HepG2 (cell line): ENCODE data around the gene EFCAB13. TPM values are rescaled to one million over a fixed set of nuclear protein-coding genes. Genes with fewer than 3 reads are reported as not detected.

Experiments used
- ARID3A ChIP-seq: IDR thresholded peaks from 2 replicates; pipeline ENCODE4 v1.6.1; 2012; ENCODE audit warnings: low read depth, low read length, improper control_type of control experiment
- ARNTL ChIP-seq: sonication (generic); formaldehyde crosslinking; IDR thresholded peaks from 2 replicates; pipeline ENCODE4 v1.4.0; 2020; ENCODE audit warnings: mild to moderate bottlenecking, missing genetic modification reagents
- CREM ChIP-seq, 2 experiments: sonication (generic) in 1 of 2; formaldehyde crosslinking in 1 of 2; IDR thresholded peaks; 2 replicates each; pipeline versions ENCODE4 v1.4.0 to v1.6.1; 2016 to 2020; ENCODE audit warnings: antibody characterized with exemption in 1 of 2, mild to moderate bottlenecking in 1 of 2, missing genetic modification reagents in 1 of 2
- EED ChIP-seq: sonication (generic); formaldehyde crosslinking; IDR thresholded peaks from 2 replicates; pipeline ENCODE4 v1.5.0; 2020; ENCODE audit warnings: mild to moderate bottlenecking, missing genetic modification reagents
- FOXA1 ChIP-seq, 2 experiments: fragments of 450-650 bp in 1 of 2; sonication (generic) in 1 of 2; formaldehyde crosslinking in 1 of 2; IDR thresholded peaks; 2 replicates each; pipeline versions ENCODE4 v1.4.0 to v1.6.1; 2016 to 2020; ENCODE audit warnings: missing genetic modification reagents in 1 of 2
- FOXC1 ChIP-seq: sonication (generic); formaldehyde crosslinking; IDR thresholded peaks from 2 replicates; pipeline ENCODE4 v1.8.0; 2022; ENCODE audit warnings: mild to moderate bottlenecking, missing genetic modification reagents, borderline replicate concordance
- GLMP ChIP-seq: sonication (generic); formaldehyde crosslinking; IDR thresholded peaks from 2 replicates; pipeline ENCODE4 v1.9.0; 2021; ENCODE audit warnings: missing genetic modification reagents, mild to moderate bottlenecking, borderline replicate concordance
- MTA1 ChIP-seq: sonication (generic); formaldehyde crosslinking; IDR thresholded peaks from 2 replicates; pipeline ENCODE4 v1.4.0; 2020; ENCODE audit warnings: missing genetic modification reagents, mild to moderate bottlenecking, borderline replicate concordance
- PTBP1 ChIP-seq: fragments of 200-400 bp; formaldehyde crosslinking; IDR thresholded peaks from 2 replicates; pipeline ENCODE4 v1.6.1; 2018; ENCODE audit warnings: low read length, low read depth; ENCODE audit not compliant: poor library complexity, severe bottlenecking
- RAD51 ChIP-seq: fragments of 450-650 bp; IDR thresholded peaks from 2 replicates; pipeline ENCODE4 v1.6.1; 2016; ENCODE audit warnings: borderline replicate concordance
- SIN3B ChIP-seq: fragments of 150-350 bp; IDR thresholded peaks from 2 replicates; pipeline ENCODE4 v1.6.1; 2014; ENCODE audit warnings: low read length
- ZMYM4 ChIP-seq: sonication (generic); formaldehyde crosslinking; IDR thresholded peaks from 2 replicates; pipeline ENCODE4 v1.8.1; 2023; ENCODE audit warnings: mild to moderate bottlenecking, missing genetic modification reagents
- ZNF138 ChIP-seq: sonication (generic); formaldehyde crosslinking; IDR thresholded peaks from 2 replicates; pipeline ENCODE4 v1.5.0; 2020; ENCODE audit warnings: mild to moderate bottlenecking, low read depth, missing genetic modification reagents
- ZNF761 ChIP-seq: sonication (generic); formaldehyde crosslinking; conservative IDR thresholded peaks from 2 replicates; pipeline ENCODE4 v1.4.0; 2020; ENCODE audit warnings: mild to moderate bottlenecking, missing genetic modification reagents
- ZSCAN25 ChIP-seq: sonication (generic); formaldehyde crosslinking; IDR thresholded peaks from 2 replicates; pipeline ENCODE4 v1.8.0; 2022; ENCODE audit warnings: mild to moderate bottlenecking, missing genetic modification reagents
- polyA plus RNA-seq, 8 experiments: library from polyadenylated mRNA; depleted of rRNA in 3 of 8; stranded (reverse) in 7 of 8; unstranded in 1 of 8; fragments of >200 nt; fragmentation: Illumina TruSeq in 4 of 8; extraction: Trizol in 4 of 8; gene quantifications; 2 replicates each; pipeline versions ENCODE4 v1.2.1 to v1.2.3, GENCODE V29; 2011 to 2016; ENCODE audit warnings: low read depth in 4 of 8, missing spikeins in 1 of 8, mixed read lengths in 1 of 8; ENCODE audit not compliant: insufficient read depth in 1 of 8
- total RNA-seq, 5 experiments: library from RNA; depleted of rRNA; stranded (reverse); fragments of >200 nt; fragmentation: Illumina TruSeq; extraction: Trizol; gene quantifications; 2 replicates each; pipeline ENCODE4 v1.2.3, GENCODE V29; 2016; ENCODE audit warnings: low read depth in 1 of 5
- TF ChIP-seq, protein P1 (sequence below): sonication (generic); formaldehyde crosslinking; IDR thresholded peaks from 2 replicates; pipeline ENCODE4 v1.5.1; 2020; ENCODE audit warnings: missing genetic modification reagents, mild to moderate bottlenecking, borderline replicate concordance
- TF ChIP-seq, protein P2 (sequence below): sonication (generic); formaldehyde crosslinking; IDR thresholded peaks from 2 replicates; pipeline ENCODE4 v1.4.0; 2020; ENCODE audit warnings: missing genetic modification reagents, mild to moderate bottlenecking, borderline replicate concordance
- TF ChIP-seq, protein P3 (sequence below): sonication (generic); formaldehyde crosslinking; IDR thresholded peaks from 2 replicates; pipeline ENCODE4 v1.4.0; 2020; ENCODE audit warnings: mild to moderate bottlenecking, low read depth, missing genetic modification reagents

Gene EFCAB13
- total and polyA plus RNA-seq, 2 of the 13 experiments (the other 11 are each of a cell fraction or from before 2014, with no cell fraction given), result 0.22 to 0.71 TPM

GRCh38 chr17:47291242-47291873 is 32.4 kb upstream of the EFCAB13 start (continued):
- TF ChIP-seq MTA1, result no peak
- 0 out of 2 replicates have a peak, but pooled peaks have one; percentile 59 for TF ChIP-seq ARID3A
- no peak for TF ChIP-seq PTBP1
- no peak for TF ChIP-seq ZSCAN25 (CRISPR knock-in tag)
- TF ChIP-seq, protein P1, sequence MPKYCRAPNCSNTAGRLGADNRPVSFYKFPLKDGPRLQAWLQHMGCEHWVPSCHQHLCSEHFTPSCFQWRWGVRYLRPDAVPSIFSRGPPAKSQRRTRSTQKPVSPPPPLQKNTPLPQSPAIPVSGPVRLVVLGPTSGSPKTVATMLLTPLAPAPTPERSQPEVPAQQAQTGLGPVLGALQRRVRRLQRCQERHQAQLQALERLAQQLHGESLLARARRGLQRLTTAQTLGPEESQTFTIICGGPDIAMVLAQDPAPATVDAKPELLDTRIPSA (CRISPR knock-in tag), result no peak
- no peak for TF ChIP-seq ZNF138 (CRISPR knock-in tag)
- no peak for TF ChIP-seq ZNF761
- TF ChIP-seq EED, result no peak
- no peak for TF ChIP-seq RAD51
- TF ChIP-seq SIN3B, result no peak
- peak; percentile 58 for TF ChIP-seq CREM (IDR thresholded peaks at IDR 0.05)
- no peak for TF ChIP-seq CREM (CRISPR knock-in tag; IDR thresholded peaks at IDR 0.05)
- TF ChIP-seq, protein P2, sequence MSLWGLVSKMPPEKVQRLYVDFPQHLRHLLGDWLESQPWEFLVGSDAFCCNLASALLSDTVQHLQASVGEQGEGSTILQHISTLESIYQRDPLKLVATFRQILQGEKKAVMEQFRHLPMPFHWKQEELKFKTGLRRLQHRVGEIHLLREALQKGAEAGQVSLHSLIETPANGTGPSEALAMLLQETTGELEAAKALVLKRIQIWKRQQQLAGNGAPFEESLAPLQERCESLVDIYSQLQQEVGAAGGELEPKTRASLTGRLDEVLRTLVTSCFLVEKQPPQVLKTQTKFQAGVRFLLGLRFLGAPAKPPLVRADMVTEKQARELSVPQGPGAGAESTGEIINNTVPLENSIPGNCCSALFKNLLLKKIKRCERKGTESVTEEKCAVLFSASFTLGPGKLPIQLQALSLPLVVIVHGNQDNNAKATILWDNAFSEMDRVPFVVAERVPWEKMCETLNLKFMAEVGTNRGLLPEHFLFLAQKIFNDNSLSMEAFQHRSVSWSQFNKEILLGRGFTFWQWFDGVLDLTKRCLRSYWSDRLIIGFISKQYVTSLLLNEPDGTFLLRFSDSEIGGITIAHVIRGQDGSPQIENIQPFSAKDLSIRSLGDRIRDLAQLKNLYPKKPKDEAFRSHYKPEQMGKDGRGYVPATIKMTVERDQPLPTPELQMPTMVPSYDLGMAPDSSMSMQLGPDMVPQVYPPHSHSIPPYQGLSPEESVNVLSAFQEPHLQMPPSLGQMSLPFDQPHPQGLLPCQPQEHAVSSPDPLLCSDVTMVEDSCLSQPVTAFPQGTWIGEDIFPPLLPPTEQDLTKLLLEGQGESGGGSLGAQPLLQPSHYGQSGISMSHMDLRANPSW (CRISPR knock-in tag), result no peak
- no peak; the same call in 1 of the 2 replicates for TF ChIP-seq ZMYM4 (CRISPR knock-in tag)
- peak; percentile 62; the same call in 1 of the 2 replicates for TF ChIP-seq ARNTL
- TF ChIP-seq FOXC1, result no peak
- no peak for TF ChIP-seq GLMP (CRISPR knock-in tag)
- TF ChIP-seq, protein P3, sequence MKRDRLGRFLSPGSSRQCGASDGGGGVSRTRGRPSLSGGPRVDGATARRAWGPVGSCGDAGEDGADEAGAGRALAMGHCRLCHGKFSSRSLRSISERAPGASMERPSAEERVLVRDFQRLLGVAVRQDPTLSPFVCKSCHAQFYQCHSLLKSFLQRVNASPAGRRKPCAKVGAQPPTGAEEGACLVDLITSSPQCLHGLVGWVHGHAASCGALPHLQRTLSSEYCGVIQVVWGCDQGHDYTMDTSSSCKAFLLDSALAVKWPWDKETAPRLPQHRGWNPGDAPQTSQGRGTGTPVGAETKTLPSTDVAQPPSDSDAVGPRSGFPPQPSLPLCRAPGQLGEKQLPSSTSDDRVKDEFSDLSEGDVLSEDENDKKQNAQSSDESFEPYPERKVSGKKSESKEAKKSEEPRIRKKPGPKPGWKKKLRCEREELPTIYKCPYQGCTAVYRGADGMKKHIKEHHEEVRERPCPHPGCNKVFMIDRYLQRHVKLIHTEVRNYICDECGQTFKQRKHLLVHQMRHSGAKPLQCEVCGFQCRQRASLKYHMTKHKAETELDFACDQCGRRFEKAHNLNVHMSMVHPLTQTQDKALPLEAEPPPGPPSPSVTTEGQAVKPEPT, result no peak
- TF ChIP-seq FOXA1 (IDR thresholded peaks at IDR 0.05), result 0 out of 2 replicates have a peak, but pooled peaks have one; percentile 40
- peak; percentile 90 for TF ChIP-seq FOXA1 (CRISPR knock-in tag; IDR thresholded peaks at IDR 0.05)
